ENCODE results near the gene HTRA2. TPM values are rescaled to one million over a fixed set of nuclear protein-coding genes. Genes with fewer than 3 reads are reported as not detected.

Gene HTRA2
- total RNA-seq, 1 experiment from 2014 or later = 32.0 TPM

DNA sequence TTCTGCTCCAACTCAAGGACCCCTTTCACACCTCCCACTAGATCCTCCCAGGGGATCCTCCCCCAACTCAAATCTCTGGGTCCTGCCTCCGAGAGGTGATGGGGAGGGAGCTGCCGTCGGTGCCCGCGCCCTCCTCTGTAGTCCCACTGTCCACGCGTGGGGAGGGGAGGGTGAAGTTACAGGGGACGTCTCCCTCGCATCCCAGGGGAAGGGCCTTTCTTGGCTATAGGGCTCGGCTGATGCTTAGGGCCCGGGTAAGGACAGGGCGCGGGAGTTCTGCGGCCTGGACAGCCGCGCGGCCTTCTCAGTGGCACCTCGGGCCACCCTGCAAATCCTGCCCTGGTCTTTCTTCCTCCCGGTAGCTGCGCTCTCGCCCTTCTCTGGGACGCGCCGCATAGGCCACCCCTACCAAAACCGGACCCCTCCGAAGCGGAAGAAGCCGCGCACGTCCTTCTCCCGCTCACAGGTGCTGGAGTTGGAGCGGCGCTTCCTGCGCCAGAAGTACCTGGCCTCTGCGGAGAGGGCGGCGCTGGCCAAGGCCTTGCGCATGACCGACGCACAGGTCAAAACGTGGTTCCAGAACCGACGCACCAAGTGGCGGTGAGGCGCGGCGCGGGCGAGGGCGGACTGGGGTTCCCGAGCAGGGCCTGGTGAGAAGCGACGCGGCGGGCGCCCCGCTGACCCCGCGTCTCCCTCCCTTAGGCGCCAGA, 14.3 kb upstream of the HTRA2 start:
- DNase-seq (ENCODE audit: low read depth) = no peak

DNA sequence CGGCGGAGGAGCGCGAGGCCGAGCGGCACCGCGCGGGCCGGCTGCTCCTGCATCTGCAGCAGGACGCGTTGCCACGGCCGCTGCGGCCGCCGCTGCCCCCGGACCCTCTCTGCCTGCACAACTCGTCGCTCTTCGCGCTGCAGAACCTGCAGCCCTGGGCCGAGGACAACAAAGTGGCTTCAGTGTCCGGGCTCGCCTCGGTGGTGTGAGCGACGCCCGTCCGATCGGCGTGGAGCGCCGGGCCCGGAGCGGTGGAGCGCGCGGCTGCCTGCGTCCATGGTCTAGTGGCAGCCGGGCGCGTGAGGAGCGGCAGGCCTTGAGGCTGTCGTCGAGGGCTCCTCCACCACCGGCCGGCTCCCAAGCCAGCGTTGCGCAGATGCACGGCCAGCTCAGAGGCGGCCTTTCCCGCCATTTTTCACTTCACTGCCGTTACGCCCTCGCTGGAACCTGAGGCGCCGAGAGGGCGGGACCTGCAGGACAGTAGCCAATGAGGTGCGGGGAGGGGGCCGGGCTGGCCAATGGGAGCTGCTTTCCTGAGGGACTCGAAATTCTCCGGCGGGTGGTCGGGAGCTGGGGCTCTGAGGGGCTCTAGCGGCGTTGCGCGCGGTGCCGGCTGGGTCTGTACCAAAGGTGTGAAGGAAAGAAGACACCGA, 13.6 kb upstream of the HTRA2 start:
- no peak for DNase-seq (ENCODE audit: low read depth)

DNA sequence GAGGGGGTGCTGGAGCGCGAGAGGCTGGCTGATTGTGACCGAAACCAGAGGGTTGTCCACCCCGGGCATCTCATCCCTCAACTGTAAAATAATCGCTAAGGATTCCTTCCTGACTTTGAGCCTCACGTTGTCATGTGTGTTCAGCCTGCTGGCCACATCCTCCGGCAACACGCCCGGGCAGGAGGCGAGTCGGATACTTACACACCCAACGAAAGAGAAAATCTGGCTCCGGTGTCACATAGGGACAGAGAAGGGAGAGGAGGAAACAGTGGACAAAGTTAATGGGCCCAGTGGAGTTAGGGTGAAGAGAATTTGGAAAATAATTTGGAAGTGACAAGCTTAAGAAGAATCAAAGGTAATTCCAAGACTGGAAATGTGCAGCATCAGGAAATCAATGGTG, 13.1 kb upstream of the HTRA2 start:
- no peak for DNase-seq (ENCODE audit: low read depth)

DNA sequence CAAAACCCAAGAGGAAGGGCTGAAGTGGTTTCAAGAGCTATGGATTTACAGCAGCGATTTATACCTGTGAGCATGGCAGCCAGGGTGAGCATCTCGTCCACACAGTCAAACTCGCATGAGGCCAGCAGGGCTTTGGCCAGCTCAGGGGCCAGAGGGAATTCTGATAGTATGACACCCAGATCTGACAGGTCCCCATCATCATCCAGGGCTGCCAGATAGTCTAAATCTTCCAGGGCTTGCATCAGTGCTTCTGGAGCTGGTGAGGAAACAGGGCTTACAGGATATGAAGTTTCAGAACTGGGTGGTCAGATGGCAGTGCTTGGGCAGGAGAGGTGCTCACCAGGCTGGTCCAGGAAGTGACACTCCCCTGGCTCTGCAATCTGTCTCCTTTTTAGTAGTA, 7.2 kb upstream of the HTRA2 start:
- no peak for DNase-seq (ENCODE audit: low read depth)

DNA sequence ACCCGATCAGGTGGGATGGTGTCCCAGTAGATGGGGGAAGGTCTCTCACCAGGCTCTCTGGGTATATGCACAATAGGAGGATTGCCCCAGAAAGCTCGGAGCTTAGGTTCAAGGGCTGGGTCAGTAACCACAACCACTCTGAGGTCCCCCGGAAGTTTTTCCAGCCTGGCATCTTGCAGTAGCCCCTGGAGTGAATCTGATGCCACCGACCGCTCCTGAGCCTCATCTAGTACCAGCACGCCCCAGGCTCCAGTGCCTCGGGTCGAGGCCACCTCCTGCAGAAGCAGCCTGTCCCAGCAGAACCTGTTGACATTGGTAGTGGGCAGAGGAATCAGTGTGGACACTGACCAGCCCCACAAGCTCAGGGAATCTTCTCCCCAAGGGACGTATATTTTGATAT, 5.7 kb upstream of the HTRA2 start:
- DNase-seq (ENCODE audit: low read depth) = no peak

DNA sequence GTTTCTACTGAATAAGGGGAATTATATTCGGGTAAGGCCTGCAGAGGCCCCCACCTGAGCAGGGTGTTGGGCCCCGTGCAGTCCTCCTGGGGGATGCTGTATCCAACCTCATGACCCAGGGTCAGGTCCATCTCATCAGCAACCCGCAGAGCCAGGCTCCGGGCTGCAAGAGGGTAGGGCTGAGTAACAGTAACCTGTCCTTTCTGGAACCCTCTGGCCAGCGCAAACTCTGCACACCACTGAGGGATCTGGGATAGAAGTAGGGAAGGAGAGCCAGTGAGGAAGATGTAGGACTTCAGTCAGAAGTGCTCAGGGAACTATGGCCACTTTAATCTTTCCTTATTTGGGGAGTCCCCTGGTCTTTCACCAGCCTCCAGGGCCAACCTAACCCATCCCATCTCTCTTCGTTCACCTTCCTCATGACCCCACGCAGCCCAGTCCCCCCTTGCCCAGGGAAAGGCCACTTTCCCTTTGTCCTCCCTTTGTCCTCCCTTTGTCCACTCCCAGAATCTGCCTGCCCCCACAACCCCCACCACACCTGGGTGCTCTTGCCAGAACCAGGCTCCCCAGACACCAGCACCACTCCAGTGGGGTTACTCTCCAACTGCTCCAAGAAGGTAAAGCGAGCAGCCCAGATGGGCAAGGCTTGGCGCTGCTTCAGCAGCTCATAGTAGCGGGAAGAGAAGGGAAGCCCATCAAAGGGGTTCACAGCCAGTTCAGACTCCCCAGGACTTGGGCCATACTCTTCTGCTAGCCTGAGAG, 4.6 kb upstream of the HTRA2 start:
- no peak for DNase-seq (ENCODE audit: low read depth)

DNA sequence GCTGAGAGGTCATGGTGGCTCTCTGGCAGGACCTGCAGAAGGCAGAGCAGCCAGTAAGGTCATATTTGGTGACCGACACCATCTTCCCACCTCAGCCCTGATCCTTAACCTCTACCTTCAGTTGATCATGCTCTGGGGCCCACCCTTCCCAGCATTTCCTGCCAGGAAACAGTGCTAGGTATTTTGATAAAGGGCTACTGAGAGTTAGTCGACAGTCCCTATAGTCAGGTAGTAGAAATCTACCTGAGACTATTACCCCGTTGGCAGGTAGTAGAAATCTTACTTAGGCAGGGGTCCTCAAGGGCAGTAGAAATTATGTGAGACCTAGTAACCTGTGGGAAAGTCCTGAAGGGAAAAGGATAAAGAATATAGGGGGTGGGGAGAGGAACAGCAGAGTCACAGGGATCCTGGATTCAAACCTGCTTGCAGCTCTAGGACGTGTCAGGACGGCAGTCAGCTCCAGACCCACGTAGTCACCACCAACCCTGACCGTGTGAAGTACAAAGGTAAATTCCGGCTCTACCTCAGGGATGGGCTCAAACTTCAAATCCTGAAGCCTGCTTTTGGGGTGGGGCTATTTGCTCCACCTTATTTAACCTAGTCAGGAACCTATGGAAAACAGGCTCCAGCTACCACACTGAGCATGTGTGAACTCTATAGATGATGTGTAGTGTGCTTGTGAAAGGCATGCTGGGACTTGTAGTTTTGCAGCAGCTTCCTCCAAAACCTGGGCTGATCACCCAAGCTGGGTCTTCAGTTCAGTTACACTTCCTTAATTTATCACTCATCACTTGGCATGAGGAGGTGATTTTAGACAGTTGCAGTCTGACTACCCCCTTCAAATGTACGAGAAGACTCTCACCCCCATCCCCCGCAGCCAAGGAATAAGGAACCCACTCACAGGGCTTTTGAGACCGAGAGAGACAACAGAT, 3.8 kb upstream of the HTRA2 start, which contains the start of gene DQX1:
Gene DQX1 (minus strand): TSS at position 515 of the 932 bp plus-strand sequence. CDS start 502 bp downstream, at position 13.
- DNase-seq (ENCODE audit: low read depth) = peak; percentile 30

DNA sequence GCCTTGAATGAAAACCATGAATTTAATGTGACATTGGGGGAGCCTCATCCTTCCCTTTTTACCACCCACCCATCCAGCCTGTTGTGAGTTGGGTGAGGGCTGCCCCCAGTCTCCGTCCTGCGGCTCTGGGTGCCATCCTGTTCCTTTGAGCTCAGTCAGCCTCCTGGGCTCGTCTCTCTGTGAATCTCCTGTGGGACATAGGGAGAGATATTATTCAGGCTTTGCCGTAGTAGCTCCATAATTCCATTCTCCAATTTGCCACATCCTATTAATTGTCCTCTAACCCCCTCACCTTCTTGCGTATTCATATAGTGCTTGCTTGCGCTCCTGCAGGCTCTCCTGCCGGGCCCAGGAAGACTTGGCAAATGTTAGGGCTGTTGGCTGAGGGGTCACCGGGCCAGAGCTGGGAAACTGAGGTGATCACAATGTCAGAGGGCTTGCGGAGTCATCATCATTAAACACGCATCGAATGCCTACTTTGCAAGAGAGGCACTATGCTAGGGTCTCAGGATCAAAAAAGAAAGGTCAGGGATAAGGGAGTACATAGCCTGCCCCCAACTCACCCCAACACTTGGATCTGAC, 3.0 kb upstream of the HTRA2 start:
- no peak for DNase-seq (ENCODE audit: low read depth)

DNA sequence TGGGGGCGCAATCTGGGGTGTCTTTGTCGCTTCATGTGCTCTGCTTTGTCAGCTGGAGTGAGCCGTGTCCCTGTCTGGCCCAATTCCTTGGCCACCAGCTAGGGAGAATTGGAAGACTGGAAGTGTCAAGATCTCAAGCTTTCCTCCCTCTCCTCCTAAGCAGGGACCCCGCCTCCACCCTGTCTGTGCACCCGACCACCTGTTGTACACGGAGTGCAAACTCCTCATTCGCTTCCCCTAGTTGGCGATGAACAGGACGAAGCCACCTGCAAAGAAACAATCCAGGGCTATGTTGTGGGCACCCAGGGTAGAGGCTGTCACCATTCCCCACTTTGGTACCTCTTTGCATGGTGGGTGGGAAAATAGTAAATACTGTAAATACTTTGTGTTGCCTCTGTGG, 2.0 kb upstream of the HTRA2 start:
- no peak for DNase-seq (ENCODE audit: low read depth)

DNA sequence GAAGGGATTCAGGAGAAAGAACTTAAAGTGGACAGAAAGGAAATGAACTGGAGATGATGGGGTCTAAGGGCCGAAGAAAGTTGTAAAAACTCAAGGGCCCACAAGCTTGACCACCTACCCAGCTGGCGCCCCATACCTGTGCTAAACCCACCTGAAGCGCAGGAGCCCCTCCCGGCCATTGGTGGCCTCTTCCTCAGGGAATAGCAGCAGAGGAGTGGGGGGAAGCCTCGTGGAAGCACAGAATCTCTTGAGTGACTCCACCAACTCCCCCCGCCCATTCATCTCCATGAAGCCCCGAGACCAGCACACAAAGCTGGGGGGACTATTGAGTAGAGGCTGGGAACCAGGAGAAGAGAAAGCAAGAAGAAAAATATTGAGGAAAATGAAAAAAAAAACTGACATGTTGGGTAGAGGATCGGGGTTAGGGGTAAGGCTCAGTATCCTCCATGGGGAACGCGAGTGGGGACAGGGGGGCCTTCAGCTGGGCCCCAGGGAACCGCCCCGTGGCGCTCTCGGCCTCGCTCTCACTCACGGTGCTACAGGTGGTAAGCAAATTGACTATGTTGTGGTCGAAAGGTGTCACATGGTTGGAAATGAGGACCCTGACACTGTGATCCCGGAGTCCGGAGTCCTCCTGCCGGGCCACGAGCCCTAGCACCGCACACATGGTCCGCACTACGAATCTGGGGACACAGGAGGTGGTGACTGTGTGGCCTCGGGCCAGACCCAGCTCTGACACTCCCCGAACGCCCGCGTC, 955 bp upstream of the HTRA2 start:
- DNase-seq (ENCODE audit: low read depth) = no peak

DNA sequence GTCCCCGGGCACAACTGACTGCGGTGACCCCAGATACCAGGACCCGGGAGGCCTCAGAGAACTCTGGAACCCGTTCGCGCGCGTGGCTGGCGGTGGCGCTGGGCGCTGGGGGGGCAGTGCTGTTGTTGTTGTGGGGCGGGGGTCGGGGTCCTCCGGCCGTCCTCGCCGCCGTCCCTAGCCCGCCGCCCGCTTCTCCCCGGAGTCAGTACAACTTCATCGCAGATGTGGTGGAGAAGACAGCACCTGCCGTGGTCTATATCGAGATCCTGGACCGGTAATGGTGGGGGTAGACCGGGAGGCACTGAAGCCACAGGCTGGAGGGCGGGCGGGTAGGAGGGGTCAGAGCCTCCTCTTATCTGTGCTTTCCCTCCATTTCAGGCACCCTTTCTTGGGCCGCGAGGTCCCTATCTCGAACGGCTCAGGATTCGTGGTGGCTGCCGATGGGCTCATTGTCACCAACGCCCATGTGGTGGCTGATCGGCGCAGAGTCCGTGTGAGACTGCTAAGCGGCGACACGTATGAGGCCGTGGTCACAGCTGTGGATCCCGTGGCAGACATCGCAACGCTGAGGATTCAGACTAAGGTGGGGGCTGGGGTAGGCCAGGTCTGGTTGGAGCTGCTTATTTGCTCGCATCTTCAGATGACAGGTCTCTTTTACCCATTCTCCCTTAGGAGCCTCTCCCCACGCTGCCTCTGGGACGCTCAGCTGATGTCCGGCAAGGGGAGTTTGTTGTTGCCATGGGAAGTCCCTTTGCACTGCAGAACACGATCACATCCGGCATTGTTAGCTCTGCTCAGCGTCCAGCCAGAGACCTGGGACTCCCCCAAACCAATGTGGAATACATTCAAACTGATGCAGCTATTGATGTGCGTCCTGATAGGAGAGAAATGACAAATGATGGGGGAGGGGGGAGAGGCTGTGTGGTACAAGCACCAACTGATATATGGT, 780 bp downstream of the HTRA2 start:
- peak; percentile 57 for DNase-seq (ENCODE audit: low read depth)

DNA sequence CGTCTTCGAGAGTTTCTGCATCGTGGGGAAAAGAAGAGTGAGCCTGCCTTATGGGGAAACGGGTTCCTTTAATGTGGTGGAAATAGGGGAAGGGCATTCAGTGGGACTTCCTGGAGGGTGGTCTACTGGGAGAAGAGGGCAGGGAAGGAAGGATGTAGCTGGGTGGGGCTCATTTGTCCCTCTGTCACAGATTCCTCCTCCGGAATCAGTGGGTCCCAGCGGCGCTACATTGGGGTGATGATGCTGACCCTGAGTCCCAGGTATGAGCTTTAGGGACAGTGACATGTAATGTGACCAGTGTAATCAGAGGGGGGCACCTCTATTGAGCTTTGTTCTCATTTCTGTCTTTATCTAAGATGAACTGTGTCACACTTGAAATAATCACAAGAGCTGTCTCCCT, 1.9 kb downstream of the HTRA2 start:
- no peak for DNase-seq (ENCODE audit: low read depth)

DNA sequence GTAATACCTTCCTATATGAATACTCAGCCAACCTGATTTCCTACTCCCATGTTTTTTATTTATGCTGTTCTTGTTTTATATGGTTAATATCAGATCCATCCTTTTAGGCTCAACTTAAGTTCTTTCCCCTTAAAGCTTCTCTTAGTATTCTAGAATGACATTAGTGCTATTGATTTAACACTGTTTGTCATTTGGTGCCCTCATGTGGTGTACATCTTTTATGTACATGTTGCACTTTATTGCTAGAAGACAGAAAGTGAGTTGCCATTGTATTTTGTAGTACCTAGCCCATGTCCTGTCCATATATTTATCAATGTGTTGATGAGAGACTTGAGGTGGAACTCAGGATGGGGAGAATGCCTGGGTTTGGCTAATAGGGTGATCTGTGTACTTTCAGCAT, 2.5 kb downstream of the HTRA2 start:
- DNase-seq (ENCODE audit: low read depth) = peak; percentile 63

DNA sequence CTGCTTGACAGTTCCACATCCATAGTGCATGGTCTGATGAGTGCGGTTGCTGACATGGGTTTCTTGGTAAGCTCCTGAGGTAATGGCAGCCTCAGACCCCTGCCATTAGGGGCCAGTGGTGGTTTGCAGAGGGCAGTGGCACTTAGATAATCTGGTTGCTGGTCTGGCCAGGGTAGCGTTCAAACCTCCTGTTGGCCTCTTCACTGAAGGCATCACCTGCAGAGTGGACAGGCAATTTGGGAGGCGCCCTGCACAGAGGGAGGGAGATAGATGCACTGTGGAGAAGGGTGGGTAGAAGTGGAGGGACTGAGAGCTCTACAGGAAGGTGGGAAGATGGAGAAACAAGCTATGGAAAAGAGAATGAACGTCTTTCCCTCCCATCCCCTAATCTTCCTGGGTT, 3.7 kb downstream of the HTRA2 start:
- no peak for DNase-seq (ENCODE audit: low read depth)

DNA sequence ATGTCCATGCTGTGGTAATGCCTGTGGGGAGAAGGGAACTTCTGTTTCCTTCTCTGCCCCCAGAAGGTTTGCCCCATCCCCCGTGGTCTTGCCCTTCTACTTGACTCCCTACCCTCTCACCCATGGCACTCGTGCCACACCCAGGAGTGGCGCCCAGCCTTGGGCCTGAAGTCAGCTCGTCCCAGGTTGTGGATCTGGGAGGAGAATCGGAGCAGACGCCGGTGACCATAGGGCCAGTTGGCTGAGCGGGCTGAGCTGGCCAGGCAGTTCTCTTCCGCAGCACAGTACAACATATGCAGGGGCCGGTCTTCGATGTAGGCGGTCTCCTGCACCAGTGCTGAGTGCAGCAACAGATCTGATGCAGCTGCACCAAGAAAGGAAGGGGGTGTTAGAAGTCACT, 4.7 kb downstream of the HTRA2 start:
- no peak for DNase-seq (ENCODE audit: low read depth)

DNA sequence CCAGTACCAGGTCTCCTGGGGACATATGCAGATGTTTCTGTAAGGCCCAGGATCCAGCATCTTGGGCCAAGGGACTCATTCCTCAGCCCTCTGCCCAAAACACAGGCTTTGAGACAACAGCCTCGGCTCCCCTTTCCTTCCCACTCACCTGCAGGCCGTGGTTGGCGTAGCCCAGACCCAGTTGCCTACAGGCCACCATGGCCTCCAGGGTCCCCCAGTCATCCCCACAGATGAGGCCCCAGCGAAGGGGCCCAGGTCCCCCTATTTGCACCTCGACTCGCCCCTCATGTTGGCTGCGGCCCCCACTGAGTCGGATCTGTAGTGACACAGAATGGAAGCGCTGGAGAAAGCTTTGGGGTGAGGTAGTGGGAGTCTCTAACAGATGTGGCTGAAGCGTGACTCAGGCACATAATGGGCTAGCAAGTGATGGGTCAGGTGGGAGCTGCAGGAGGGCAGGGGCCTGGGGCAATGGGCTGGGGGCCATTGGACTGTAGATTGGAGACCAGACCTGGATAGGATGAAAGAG, 5.8 kb downstream of the HTRA2 start:
- DNase-seq (ENCODE audit: low read depth) = no peak

DNA sequence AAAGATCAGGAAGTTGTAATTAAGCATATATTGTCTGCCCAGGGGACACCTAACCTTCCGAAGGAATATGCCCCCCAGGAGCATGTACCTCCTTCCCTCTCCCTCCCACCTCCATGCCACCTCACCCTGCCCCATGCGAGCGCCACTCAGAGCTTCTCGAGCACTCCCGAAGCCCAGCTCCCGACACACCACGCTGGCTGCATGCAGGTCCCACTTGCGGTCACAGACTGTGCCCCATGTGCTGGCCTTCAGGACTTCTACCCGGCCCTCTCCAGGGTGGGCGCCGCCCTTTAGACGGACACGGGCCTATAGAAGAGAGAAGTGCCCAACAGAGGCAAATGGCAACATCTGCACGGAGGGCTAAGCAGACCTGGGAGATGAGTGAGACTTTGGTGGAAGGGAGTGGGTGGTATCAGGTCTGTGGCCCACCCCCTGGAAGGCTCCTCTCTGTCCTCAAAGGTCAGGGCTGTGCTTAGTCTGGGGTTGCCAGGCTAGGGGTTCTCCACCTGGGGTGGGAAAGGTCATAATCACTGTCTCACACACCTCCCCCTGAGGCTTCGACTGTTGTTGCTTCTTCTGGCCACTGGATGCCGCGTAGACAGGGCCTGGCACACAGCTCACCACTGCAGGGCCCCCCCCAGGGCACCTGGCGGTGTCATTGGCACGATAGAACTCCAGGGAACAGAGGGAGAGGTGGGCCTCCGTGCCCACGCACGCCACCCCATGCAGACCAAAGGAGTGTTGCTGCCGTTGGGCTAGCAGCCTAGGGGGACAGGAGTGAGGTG, 6.6 kb downstream of the HTRA2 start:
- DNase-seq (ENCODE audit: low read depth) = no peak

DNA sequence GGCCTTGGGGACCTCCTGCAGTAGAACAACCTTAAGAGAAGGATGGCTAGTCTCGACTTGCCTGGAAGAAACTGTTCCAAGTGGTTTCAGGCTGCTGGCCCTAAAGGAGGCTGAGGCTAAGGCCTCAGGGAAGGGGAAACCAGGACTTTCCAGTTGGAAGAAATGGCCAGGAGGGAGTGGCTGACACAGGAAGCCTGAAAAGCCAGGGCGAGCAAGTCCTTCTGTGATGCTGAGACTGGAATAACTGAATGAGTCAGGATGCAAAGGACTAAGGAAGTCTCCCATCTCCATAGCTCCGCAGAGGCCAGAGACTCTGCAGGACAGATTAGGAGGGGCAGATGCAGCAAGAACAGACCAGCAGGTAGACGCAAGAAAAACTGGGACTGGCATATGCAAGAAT, 7.4 kb downstream of the HTRA2 start:
- DNase-seq (ENCODE audit: low read depth) = no peak

Data from M059J (cell line).